Neuronal stem cell (in vitro differentiated cells): ENCODE data around the gene LANCL3.

Experiments
- DNase-seq: peaks from one replicate; pipeline ENCODE4 v3.0.0-alpha.2; 2013; ENCODE audit warnings: low spot score
- H2AFZ ChIP-seq: one replicate; pipeline ENCODE4 v1.6.1; 2013; ENCODE audit warnings: mild to moderate bottlenecking, low read length, inconsistent platforms
- H2AK5ac ChIP-seq: 2 replicates; pipeline ENCODE4 v1.6.1; 2013; ENCODE audit warnings: low read depth, mild to moderate bottlenecking, inconsistent platforms, low read length, moderate library complexity, mixed read lengths
- H2BK120ac ChIP-seq: 2 replicates; pipeline ENCODE4 v1.6.1; 2013; ENCODE audit warnings: low read depth, mild to moderate bottlenecking, inconsistent platforms, low read length, moderate library complexity, mixed read lengths
- H2BK12ac ChIP-seq: one replicate; pipeline ENCODE4 v1.6.1; 2013; ENCODE audit warnings: low read length, inconsistent platforms
- H2BK15ac ChIP-seq: 2 replicates; pipeline ENCODE4 v1.6.1; 2013; ENCODE audit warnings: mild to moderate bottlenecking, low read length, inconsistent platforms, mixed read lengths
- H2BK5ac ChIP-seq: one replicate; pipeline ENCODE4 v1.6.1; 2013; ENCODE audit warnings: inconsistent platforms, mild to moderate bottlenecking, low read length, moderate library complexity
- H3K14ac ChIP-seq: one replicate; pipeline ENCODE4 v1.6.1; 2013; ENCODE audit warnings: low read length, inconsistent platforms
- H3K18ac ChIP-seq: 2 replicates; pipeline ENCODE4 v1.6.1; 2013; ENCODE audit warnings: low read length, inconsistent platforms
- H3K23ac ChIP-seq: 2 replicates; pipeline ENCODE4 v1.6.1; 2013; ENCODE audit warnings: low read depth, mild to moderate bottlenecking, mixed read lengths, low read length, inconsistent platforms; ENCODE audit not compliant: poor library complexity
- H3K27ac ChIP-seq: replicated peaks from 3 replicates; pipeline ENCODE4 v1.5.1; 2013; ENCODE audit warnings: low read length, inconsistent platforms
- H3K27me3 ChIP-seq, 3 experiments: 2 replicates each; pipeline ENCODE4 v1.6.1; 2013; ENCODE audit warnings: low read length in 3 of 3, mild to moderate bottlenecking in 2 of 3, inconsistent platforms in 1 of 3, low read depth in 1 of 3, mixed read lengths in 1 of 3, moderate library complexity in 1 of 3; ENCODE audit not compliant: control insufficient read depth in 3 of 3, insufficient read depth in 3 of 3
- H3K36me3 ChIP-seq, 2 donors: replicated peaks in 1 of 2; 2 replicates each; pipeline ENCODE4 v1.6.1; 2013; ENCODE audit warnings: low read length in 2 of 2; ENCODE audit not compliant: control insufficient read depth in 2 of 2, insufficient read depth in 2 of 2
- H3K4ac ChIP-seq: 2 replicates; pipeline ENCODE4 v1.6.1; 2013; ENCODE audit warnings: inconsistent platforms, mild to moderate bottlenecking, low read length, moderate library complexity
- H3K4me1 ChIP-seq, 2 donors: 1 replicate in 1 of 2; 2 replicates in 1 of 2; pipeline ENCODE4 v1.6.1; 2013; ENCODE audit warnings: low read length in 2 of 2, low read depth in 1 of 2; ENCODE audit not compliant: control insufficient read depth in 2 of 2, insufficient read depth in 1 of 2
- H3K4me2 ChIP-seq: one replicate; pipeline ENCODE4 v1.6.1; 2013; ENCODE audit warnings: mild to moderate bottlenecking, low read length, inconsistent platforms; ENCODE audit not compliant: insufficient read depth, poor library complexity, severe bottlenecking
- H3K4me3 ChIP-seq, 2 donors: 2 replicates each; pipeline ENCODE4 v1.5.1; 2013; ENCODE audit warnings: low read length in 2 of 2, mild to moderate bottlenecking in 2 of 2, inconsistent platforms in 1 of 2, moderate library complexity in 1 of 2
- H3K79me1 ChIP-seq: one replicate; pipeline ENCODE4 v1.6.1; 2013; ENCODE audit warnings: low read depth, mild to moderate bottlenecking, inconsistent platforms, low read length, moderate library complexity
- H3K9ac ChIP-seq: one replicate; pipeline ENCODE4 v1.6.1; 2013; ENCODE audit warnings: mild to moderate bottlenecking, low read depth, low read length, inconsistent platforms; ENCODE audit not compliant: poor library complexity
- H3K9me3 ChIP-seq, 2 donors: replicated peaks in 1 of 2; 2 replicates each; pipeline versions ENCODE3 to v1.6.1; 2013; ENCODE audit warnings: low read length in 2 of 2, mild to moderate bottlenecking in 2 of 2, inconsistent platforms in 1 of 2, low read depth in 1 of 2, mixed read lengths in 1 of 2, moderate library complexity in 1 of 2; ENCODE audit not compliant: control insufficient read depth in 2 of 2, insufficient read depth in 1 of 2
- H4K8ac ChIP-seq: one replicate; pipeline ENCODE4 v1.6.1; 2013; ENCODE audit warnings: low read depth, mild to moderate bottlenecking, inconsistent platforms, low read length, moderate library complexity
- H4K91ac ChIP-seq: one replicate; pipeline ENCODE4 v1.6.1; 2013; ENCODE audit warnings: low read length, low read depth, mild to moderate bottlenecking, inconsistent platforms; ENCODE audit not compliant: poor library complexity
- WGBS, 2 donors: extraction: QIAGEN DNeasy Blood & Tissue Kit; methylation state at CpG; one replicate each; pipeline ENCODE4 v1.1.7; 2013; ENCODE audit warnings: missing lambda C conversion rate in 2 of 2, mixed read lengths in 1 of 2; ENCODE audit not compliant: insufficient read length in 2 of 2, insufficient replicate concordance in 1 of 2; ENCODE audit errors: extremely low coverage in 2 of 2; 5-methylcytosine and 5-hydroxymethylcytosine counted together

Gene LANCL3

GRCh38 chrX:37662181-37662580 is 90.7 kb downstream of the LANCL3 start:
- Histone ChIP-seq H3K79me1 (no peaks in the 10 kb centered on the region), H3K4me2 (no peak overlapping the region), H3K27me3 (no peaks in the 10 kb centered on the region), H3K4me3 (no peak overlapping the region), H2BK12ac (no peak overlapping the region), H3K18ac (no peak overlapping the region), H2AFZ (no peak overlapping the region), H4K91ac (no peak overlapping the region), H3K14ac (no peak overlapping the region), H2BK15ac (no peak overlapping the region), H3K23ac (no peak overlapping the region), H3K9ac (no peak overlapping the region), H3K27ac (no peak overlapping the region), H4K8ac (no peak overlapping the region), H3K9me3 (no peaks in the 10 kb centered on the region), H3K36me3 (no peaks in the 10 kb centered on the region), H3K4me1 (no peaks in the 10 kb centered on the region), H2BK5ac (no peak overlapping the region), H2AK5ac (no peak overlapping the region), H3K4ac (no peak overlapping the region), H2BK120ac (no peak overlapping the region)
- DNase-seq, result no peak
- no CpG with 5 or more reads among the region's 4 CpGs for WGBS, 2 donors

GRCh38 chrX:37666516-37666915 is 95.1 kb downstream of the LANCL3 start:
- no peak overlapping the region for H2AFZ ChIP-seq
- no peak overlapping the region for H3K14ac ChIP-seq
- H3K23ac ChIP-seq, result no peak overlapping the region
- no peak overlapping the region for H4K91ac ChIP-seq
- H2BK120ac ChIP-seq, result no peak overlapping the region
- H3K18ac ChIP-seq, result no peak overlapping the region
- H2AK5ac ChIP-seq, result no peak overlapping the region
- no peaks in the 10 kb centered on the region for H3K79me1 ChIP-seq
- H3K4me2 ChIP-seq, result no peak overlapping the region
- no peak for DNase-seq
- H2BK12ac ChIP-seq, result no peak overlapping the region
- no peaks in the 10 kb centered on the region for H3K36me3 ChIP-seq
- no peak overlapping the region for H3K9ac ChIP-seq
- no peak overlapping the region for H2BK15ac ChIP-seq
- H3K27me3 ChIP-seq, result no peaks in the 10 kb centered on the region
- H3K27ac ChIP-seq, result no peak overlapping the region
- no peak overlapping the region for H4K8ac ChIP-seq
- no peaks in the 10 kb centered on the region for H3K9me3 ChIP-seq
- H2BK5ac ChIP-seq, result no peak overlapping the region
- no peak overlapping the region for H3K4me3 ChIP-seq
- no peak overlapping the region for H3K4ac ChIP-seq
- H3K4me1 ChIP-seq, result no peaks in the 10 kb centered on the region

DNA sequence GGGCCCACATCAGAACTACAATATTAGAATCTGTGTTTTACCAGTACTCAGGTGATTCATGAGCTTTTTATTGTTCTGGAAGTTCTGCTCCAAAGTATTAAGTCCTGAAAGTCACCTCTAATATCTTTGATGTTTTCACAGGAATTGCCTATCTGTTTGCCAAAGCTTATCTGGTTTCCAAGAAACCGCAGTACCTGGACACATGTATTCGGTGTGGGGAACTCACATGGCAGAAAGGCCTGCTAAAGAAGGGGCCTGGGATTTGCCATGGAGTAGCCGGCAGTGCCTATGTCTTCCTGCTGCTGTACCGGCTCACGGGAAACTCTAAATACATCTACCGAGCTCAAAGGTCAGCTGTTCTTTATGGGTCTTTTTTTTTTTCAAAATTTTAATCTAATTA is 95.7 kb downstream of the LANCL3 start:
- H3K23ac ChIP-seq, result no peak overlapping the region
- no peak overlapping the region for H3K14ac ChIP-seq
- H3K9ac ChIP-seq, result no peak overlapping the region
- no peak overlapping the region for H3K4me2 ChIP-seq
- H2AK5ac ChIP-seq, result no peak overlapping the region
- H3K4ac ChIP-seq, result no peak overlapping the region
- DNase-seq, result no peak
- no peak overlapping the region for H2AFZ ChIP-seq
- no peaks in the 10 kb centered on the region for H3K4me1 ChIP-seq
- no peak overlapping the region for H2BK120ac ChIP-seq
- H2BK12ac ChIP-seq, result no peak overlapping the region
- no peak overlapping the region for H2BK5ac ChIP-seq
- H3K27me3 ChIP-seq, result no peaks in the 10 kb centered on the region
- H4K8ac ChIP-seq, result no peak overlapping the region
- no peak overlapping the region for H3K27ac ChIP-seq
- H4K91ac ChIP-seq, result no peak overlapping the region
- H3K79me1 ChIP-seq, result no peaks in the 10 kb centered on the region
- H3K4me3 ChIP-seq, result no peak overlapping the region
- no peaks in the 10 kb centered on the region for H3K9me3 ChIP-seq
- H2BK15ac ChIP-seq, result no peak overlapping the region
- H3K36me3 ChIP-seq, result no peaks in the 10 kb centered on the region
- no CpG with 5 or more reads among the region's 6 CpGs for WGBS, 2 donors
- H3K18ac ChIP-seq, result no peak overlapping the region

DNA sequence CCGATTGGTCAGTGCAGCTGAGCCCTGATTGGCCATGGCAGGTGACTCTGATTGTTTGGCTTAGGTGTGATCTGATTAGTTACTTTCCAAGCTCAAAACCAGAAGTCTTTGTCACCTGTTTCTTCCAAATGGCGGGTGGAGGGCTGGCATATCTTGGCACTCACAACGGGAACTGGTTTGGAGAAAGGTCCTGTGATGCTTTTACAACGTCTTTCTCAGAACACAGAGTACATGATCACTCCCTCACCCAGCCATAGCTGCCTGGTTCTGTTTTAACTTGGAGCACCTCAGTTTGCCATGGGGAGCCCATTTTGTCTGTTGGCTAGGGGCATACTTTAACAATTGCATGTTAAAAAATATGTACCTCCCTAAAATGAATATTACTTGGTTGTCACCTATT is 101.1 kb downstream of the LANCL3 start:
- no peak overlapping the region for H2BK5ac ChIP-seq
- H3K27me3 ChIP-seq, result no peaks in the 10 kb centered on the region
- DNase-seq, result no peak
- H3K4me2 ChIP-seq, result no peak overlapping the region
- H3K4me1 ChIP-seq, result no peaks in the 10 kb centered on the region
- H3K14ac ChIP-seq, result no peak overlapping the region
- H3K18ac ChIP-seq, result no peak overlapping the region
- H2AK5ac ChIP-seq, result no peak overlapping the region
- no peaks in the 10 kb centered on the region for H3K9me3 ChIP-seq
- H3K27ac ChIP-seq, result no peak overlapping the region
- no peak overlapping the region for H2BK15ac ChIP-seq
- H2BK12ac ChIP-seq, result no peak overlapping the region
- H4K8ac ChIP-seq, result no peak overlapping the region
- no peak overlapping the region for H3K9ac ChIP-seq
- H4K91ac ChIP-seq, result no peak overlapping the region
- no peaks in the 10 kb centered on the region for H3K79me1 ChIP-seq
- no peaks in the 10 kb centered on the region for H3K36me3 ChIP-seq
- H2BK120ac ChIP-seq, result no peak overlapping the region
- H2AFZ ChIP-seq, result no peak overlapping the region
- H3K4me3 ChIP-seq, result no peak overlapping the region
- H3K4ac ChIP-seq, result no peak overlapping the region
- no CpG with 5 or more reads among the region's 4 CpGs for WGBS, 2 donors
- H3K23ac ChIP-seq, result no peak overlapping the region
